HG02623 (cell line): Measurements from ENCODE around the gene LRRC8E.
"Not testable (repeated sequence)": the region's sequence is repeated elsewhere in the genome, so short reads cannot be mapped to it uniquely, and the experiment has no call there.

ENCODE experiments used
- ATAC-seq: cut with Tn5 transposase; IDR thresholded peaks from one replicate; pipeline ENCODE4 v1.9.1; 2021; ENCODE audit warnings: moderate library complexity; ENCODE audit not compliant: unreplicated experiment

The LRRC8E gene

GRCh38 chr19:7928741-7929701 is 40.7 kb downstream of the LRRC8E start:
- ATAC-seq: no peak

GRCh38 chr19:7930030-7930429 is 41.7 kb downstream of the LRRC8E start:
- ATAC-seq: not testable (repeated sequence)

GRCh38 chr19:7930765-7931164 is 42.5 kb downstream of the LRRC8E start:
- ATAC-seq: no peak

GRCh38 chr19:7931221-7932061 is 43.1 kb downstream of the LRRC8E start:
- ATAC-seq: no peak

GRCh38 chr19:7932276-7932929 is 44.1 kb downstream of the LRRC8E start:
- no peak for ATAC-seq

- no peak for ATAC-seq
Measured at GRCh38 chr19:7932930-7933300, 44.6 kb downstream of the LRRC8E start.

- no peak for ATAC-seq
Measured at GRCh38 chr19:7933411-7933810, 45.1 kb downstream of the LRRC8E start.

- no peak for ATAC-seq
Measured at GRCh38 chr19:7933828-7934725, 45.8 kb downstream of the LRRC8E start.

- no peak for ATAC-seq
Measured at GRCh38 chr19:7934766-7935165, 46.5 kb downstream of the LRRC8E start.

- ATAC-seq: no peak
Measured at GRCh38 chr19:7940841-7941240, 52.5 kb downstream of the LRRC8E start.

GRCh38 chr19:7941895-7942596 is 53.7 kb downstream of the LRRC8E start:
- no peak for ATAC-seq

GRCh38 chr19:7942981-7943443 is 54.7 kb downstream of the LRRC8E start:
- no peak for ATAC-seq

GRCh38 chr19:7943444-7944176 is 55.3 kb downstream of the LRRC8E start, which contains the start of gene TIMM44:
Gene TIMM44, minus strand, starts transcription at chr19:7943666. Its CDS starts 15 bp downstream, at chr19:7943651.
- ATAC-seq: peak; percentile 94

GRCh38 chr19:7944177-7944761 is 56.0 kb downstream of the LRRC8E start:
- ATAC-seq: peak; percentile 28

GRCh38 chr19:7947939-7948338 is 59.6 kb downstream of the LRRC8E start:
- ATAC-seq: no peak
